GM06990 (cell line): ENCODE measurements around the gene PRSS1.

Source experiments
- DNase-seq: peaks from one replicate; pipeline ENCODE4 v3.0.0-alpha.2; 2011; ENCODE audit not compliant: insufficient read length; ENCODE audit errors: extremely low read depth
- H3K27me3 ChIP-seq: replicated peaks from 2 replicates; pipeline ENCODE4 v1.6.0; 2011; ENCODE audit warnings: low read length; ENCODE audit not compliant: control insufficient read depth, insufficient read depth
- H3K36me3 ChIP-seq: 2 replicates; pipeline ENCODE4 v1.5.1; 2011; ENCODE audit warnings: low read length; ENCODE audit not compliant: control insufficient read depth, insufficient read depth
- H3K4me3 ChIP-seq: replicated peaks from 2 replicates; pipeline ENCODE4 v1.5.1; 2011; ENCODE audit warnings: low read depth, mild to moderate bottlenecking, control low read depth, low read length
- CTCF ChIP-seq: IDR thresholded peaks from 2 replicates; pipeline ENCODE4 v1.5.1; 2011; ENCODE audit warnings: low read length, control low read depth, mild to moderate bottlenecking, inconsistent platforms; ENCODE audit not compliant: insufficient read depth, poor library complexity, severe bottlenecking

Gene PRSS1

DNA sequence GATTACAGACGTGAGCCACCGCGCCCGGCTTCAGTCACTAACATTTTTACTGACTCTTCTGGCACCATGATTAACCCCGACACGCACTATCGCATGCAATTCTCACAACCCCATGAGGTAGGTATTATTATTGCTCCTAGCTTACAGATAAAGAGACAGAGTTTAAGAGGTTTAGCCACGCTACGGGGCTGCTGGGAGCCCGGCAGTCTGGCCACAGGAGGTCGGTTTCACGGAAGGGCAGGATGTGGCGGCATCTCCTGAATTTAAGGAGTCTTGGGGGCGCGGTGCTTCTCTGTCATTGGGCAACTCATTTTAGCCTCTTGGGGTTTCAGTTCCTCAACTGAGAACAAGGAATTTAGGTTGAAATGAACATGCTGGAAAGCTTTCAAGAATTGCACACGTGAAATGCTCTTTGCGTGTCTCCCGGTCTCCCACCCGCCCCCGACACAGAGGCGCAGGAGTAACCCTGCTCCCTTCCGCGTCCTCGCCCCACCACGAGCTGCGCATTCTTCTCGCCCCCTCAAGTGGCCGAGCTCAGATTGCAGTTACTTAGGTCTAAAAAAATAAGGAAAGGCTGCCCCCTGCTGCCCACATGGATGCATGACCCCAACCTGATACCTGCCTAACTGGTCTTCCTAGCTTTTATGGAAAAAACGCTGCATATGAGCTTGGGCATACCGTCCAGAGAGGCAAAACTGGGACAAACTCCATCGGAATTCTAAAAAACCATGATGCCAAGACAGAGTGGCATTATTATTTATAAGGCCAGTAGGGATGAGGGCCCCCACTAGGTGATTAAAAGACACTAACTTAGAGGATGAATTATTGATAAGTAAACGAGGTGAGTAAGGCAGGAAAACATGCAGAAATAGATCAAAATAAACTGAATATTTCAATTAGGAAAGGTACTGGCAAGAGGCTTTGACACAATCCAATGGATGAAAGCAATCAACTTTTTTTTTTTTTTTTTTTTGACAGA lies 33.9 kb downstream of the PRSS1 start:
- Histone ChIP-seq H3K4me3 (peak overlapping the region; percentile 58), H3K36me3 (no peaks in the 10 kb centered on the region), H3K27me3 (no peaks in the 10 kb centered on the region)
- TF ChIP-seq CTCF, result peak; percentile 93
- DNase-seq, result peak; percentile 83

DNA sequence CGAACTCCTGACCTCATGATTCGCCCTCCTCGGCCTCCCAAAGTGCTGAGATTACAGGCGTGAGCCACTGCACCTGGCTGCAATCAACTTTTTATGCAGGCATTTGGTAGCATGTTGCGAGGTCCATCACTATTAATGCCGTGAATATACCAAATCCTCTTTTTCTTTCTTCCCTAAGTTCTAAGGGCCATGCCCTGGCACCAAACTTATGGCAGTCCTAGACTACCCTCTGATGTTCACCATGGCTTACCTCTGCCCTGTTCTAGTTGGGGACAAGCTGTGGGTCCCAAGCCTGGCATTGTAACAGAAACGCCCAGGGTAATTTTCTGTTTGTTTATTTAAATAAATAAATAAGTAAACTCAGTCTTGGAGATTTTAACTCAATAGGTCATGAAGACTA lies 34.8 kb downstream of the PRSS1 start:
- H3K4me3 ChIP-seq, result no peak overlapping the region
- no peak for DNase-seq
- TF ChIP-seq CTCF, result no peak
- no peaks in the 10 kb centered on the region for H3K27me3 ChIP-seq
- H3K36me3 ChIP-seq, result no peaks in the 10 kb centered on the region

DNA sequence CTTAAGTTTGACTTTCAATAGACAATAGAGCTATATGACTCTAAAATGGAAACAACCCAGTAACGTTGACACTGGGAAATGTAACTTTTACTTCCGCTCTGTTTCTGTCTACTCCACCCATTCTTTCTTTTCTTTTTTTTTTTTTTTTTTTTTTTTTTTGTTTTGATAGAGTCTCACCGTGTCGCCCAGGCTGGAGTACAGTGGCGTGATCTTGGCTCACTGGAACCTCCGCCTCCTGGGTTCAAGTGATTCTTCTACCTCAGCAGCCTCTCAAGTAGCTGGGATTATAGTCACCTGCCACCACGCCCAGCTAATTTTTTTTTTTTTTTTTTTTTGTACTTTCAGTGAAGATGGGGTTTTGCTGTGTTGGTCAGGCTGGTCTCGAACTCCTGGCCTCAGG lies 35.4 kb downstream of the PRSS1 start:
- TF ChIP-seq CTCF, result no peak
- H3K27me3 ChIP-seq, result no peaks in the 10 kb centered on the region

DNA sequence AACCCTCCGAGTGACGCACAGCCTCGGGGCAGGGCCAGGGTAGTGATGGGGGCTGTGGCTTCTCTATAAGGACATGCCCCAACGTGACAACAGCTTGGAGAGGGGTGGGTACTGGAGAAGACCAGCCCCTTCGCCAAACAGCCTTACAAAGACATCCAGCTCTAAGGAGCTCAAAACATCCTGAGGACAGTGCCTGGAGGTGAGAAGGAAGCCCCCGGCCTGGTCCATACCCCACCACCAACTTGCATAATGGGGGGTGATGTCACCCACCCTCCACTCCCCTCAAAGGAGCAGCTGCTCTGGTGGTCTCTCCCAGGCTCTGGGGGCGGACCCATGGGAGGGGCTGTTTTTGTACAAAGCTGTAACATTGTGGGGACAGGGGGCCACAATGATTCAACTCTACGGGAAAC lies 36.6 kb downstream of the PRSS1 start:
- no peaks in the 10 kb centered on the region for H3K27me3 ChIP-seq
- DNase-seq, result no peak

More for the DNA sequence above, 35.4 kb downstream of the PRSS1 start:
- Histone ChIP-seq H3K4me3 (no peak overlapping the region), H3K36me3 (no peaks in the 10 kb centered on the region)
- DNase-seq, result no peak

DNA sequence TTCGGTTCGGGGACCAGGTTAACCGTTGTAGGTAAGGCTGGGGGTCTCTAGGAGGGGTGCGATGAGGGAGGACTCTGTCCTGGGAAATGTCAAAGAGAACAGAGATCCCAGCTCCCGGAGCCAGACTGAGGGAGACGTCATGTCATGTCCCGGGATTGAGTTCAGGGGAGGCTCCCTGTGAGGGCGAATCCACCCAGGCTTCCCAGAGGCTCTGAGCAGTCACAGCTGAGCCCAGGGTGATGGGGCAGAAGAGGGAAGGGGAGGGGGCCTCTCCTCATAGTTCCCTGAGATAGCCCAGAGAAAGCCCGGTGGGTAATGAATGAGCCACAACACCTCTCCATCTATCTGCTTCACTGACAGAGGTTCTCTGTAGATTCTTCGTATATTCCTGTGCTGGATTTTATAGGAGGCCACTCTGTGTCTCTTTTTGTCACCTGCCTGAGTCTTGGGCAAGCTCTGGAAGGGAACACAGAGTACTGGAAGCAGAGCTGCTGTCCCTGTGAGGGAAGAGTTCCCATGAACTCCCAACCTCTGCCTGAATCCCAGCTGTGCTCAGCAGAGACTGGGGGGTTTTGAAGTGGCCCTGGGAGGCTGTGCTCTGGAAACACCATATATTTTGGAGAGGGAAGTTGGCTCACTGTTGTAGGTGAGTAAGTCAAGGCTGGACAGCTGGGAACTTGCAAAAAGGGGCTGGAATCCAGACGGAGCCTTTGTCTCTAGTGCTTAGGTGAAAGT lies 37.9 kb downstream of the PRSS1 start:
- DNase-seq, result no peak
- no peak for TF ChIP-seq CTCF
- Histone ChIP-seq H3K4me3 (no peak overlapping the region), H3K27me3 (no peaks in the 10 kb centered on the region), H3K36me3 (no peaks in the 10 kb centered on the region)

More for the DNA sequence above, 36.6 kb downstream of the PRSS1 start:
- no peaks in the 10 kb centered on the region for H3K36me3 ChIP-seq
- TF ChIP-seq CTCF, result no peak
- H3K4me3 ChIP-seq, result no peak overlapping the region
